ENCODE data around the gene SKI.

The SKI gene

DNA sequence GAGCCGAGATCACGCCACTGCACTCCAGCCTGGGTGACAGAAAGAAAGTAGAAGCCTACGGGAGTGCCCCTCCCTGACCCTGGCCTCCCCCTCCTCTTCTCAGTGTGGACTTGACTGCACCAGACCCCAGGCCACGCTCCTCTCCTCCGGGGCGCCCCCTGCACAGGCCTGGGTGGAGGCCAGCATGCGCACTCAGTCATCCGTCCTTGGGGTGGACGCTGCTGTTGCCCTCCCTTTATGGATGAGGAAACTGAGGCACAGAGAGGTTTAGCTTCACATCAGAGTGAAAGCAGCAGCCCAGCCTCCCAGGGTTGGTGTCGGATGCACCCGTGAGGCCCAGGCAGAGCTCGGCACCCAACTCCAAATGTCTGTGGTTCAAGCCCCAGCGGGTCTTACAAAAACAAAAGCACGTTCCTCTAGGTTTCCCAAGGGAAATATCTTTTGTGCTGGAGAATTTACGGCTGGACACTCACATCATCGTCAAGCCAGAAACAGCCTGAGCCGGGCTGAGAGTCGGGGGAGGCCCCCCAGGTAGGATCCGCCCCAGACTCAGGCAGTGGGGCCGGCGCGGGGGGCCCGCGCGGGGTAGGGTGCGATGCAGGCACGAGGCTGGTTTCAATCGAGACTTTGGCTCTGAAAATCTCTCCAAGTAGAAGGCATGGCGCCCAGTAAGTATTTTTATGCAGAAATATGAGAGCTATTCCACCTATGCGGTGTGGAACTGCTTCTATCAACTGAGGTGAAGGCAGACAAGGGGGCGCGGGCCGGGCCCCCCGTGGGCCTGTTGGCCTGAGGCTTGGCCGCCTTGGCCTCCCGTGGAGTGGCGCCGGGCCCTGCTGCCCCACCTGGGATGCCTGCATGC, 126.6 kb downstream of the SKI start:
- peaks cover 2% of the 10 kb centered on the region for H3K4me1 ChIP-seq (ENCODE audit: insufficient read depth, insufficient read length)
- H3K9ac ChIP-seq (ENCODE audit: insufficient read length, low read depth), result no peak overlapping the region
- H3K36me3 ChIP-seq (ENCODE audit: insufficient read depth, insufficient read length, low read length), result no peaks in the 10 kb centered on the region
- TF ChIP-seq YY1 (IDR thresholded peaks at IDR 0.05; ENCODE audit: insufficient read depth, insufficient read length) (no peak), SUZ12 (IDR thresholded peaks at IDR 0.05; ENCODE audit: extremely low read depth, insufficient read depth, insufficient read length) (no peak), ZNF274 (IDR thresholded peaks at IDR 0.05; ENCODE audit: low read depth, low read length) (no peak)
- H3K4me3 ChIP-seq (ENCODE audit: insufficient read length, low read depth), result no peak overlapping the region
- no peak for DNase-seq (ENCODE audit: low read depth, low spot score)
- no peaks in the 10 kb centered on the region for H3K27me3 ChIP-seq (ENCODE audit: insufficient read depth, insufficient read length)
- no peaks in the 10 kb centered on the region for H3K9me3 ChIP-seq (ENCODE audit: insufficient read depth, low read length)

GRCh38 chr1:2355373-2356261, 127.5 kb downstream of the SKI start:
- TF ChIP-seq YY1 (IDR thresholded peaks at IDR 0.05; ENCODE audit: insufficient read depth, insufficient read length) (no peak), ZNF274 (IDR thresholded peaks at IDR 0.05; ENCODE audit: low read depth, low read length) (no peak), SUZ12 (IDR thresholded peaks at IDR 0.05; ENCODE audit: extremely low read depth, insufficient read depth, insufficient read length) (no peak)

DNA sequence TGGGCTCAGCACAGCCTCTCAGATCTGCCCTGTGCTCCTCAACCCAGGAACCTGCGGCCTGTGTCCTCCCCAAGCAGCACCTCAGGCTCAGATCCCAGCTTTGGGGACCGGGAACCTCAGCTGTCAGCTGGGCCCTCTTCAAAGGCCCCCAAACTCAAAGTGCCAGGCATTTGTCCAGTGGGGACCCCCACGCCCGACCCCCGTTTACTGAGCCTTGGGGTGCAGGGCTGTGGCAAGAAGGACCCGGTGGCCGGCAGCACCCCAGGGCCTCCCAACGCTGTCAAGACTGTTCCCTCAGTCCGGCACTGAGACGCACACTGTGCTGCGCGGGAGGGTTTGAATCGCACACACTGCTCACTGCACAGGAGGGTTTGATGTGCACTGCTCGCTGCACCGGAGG, 128.3 kb downstream of the SKI start:
- Histone ChIP-seq H3K27me3 (ENCODE audit: insufficient read depth, insufficient read length) (no peaks in the 10 kb centered on the region), H3K4me1 (ENCODE audit: insufficient read depth, insufficient read length) (peaks cover 2% of the 10 kb centered on the region), H3K9me3 (ENCODE audit: insufficient read depth, low read length) (no peaks in the 10 kb centered on the region), H3K9ac (ENCODE audit: insufficient read length, low read depth) (no peak overlapping the region), H3K36me3 (ENCODE audit: insufficient read depth, insufficient read length, low read length) (no peaks in the 10 kb centered on the region), H3K4me3 (ENCODE audit: insufficient read length, low read depth) (no peak overlapping the region)
- no peak for DNase-seq (ENCODE audit: low read depth, low spot score)
- no peak for TF ChIP-seq SUZ12 (IDR thresholded peaks at IDR 0.05; ENCODE audit: extremely low read depth, insufficient read depth, insufficient read length)
- TF ChIP-seq ZNF274 (IDR thresholded peaks at IDR 0.05; ENCODE audit: low read depth, low read length), result no peak
- TF ChIP-seq YY1 (IDR thresholded peaks at IDR 0.05; ENCODE audit: insufficient read depth, insufficient read length), result no peak

More at GRCh38 chr1:2355373-2356261, 127.5 kb downstream of the SKI start:
- no peaks in the 10 kb centered on the region for H3K9me3 ChIP-seq (ENCODE audit: insufficient read depth, low read length)
- H3K9ac ChIP-seq (ENCODE audit: insufficient read length, low read depth), result peak overlapping the region; percentile 32
- no peaks in the 10 kb centered on the region for H3K27me3 ChIP-seq (ENCODE audit: insufficient read depth, insufficient read length)
- DNase-seq (ENCODE audit: low read depth, low spot score), result no peak
- H3K4me1 ChIP-seq (ENCODE audit: insufficient read depth, insufficient read length), result peaks cover 2% of the 10 kb centered on the region
- no peaks in the 10 kb centered on the region for H3K36me3 ChIP-seq (ENCODE audit: insufficient read depth, insufficient read length, low read length)
- H3K4me3 ChIP-seq (ENCODE audit: insufficient read length, low read depth), result no peak overlapping the region

- TF ChIP-seq ZNF274 (IDR thresholded peaks at IDR 0.05; ENCODE audit: low read depth, low read length), result no peak
- TF ChIP-seq YY1 (IDR thresholded peaks at IDR 0.05; ENCODE audit: insufficient read depth, insufficient read length), result no peak
- no peak for TF ChIP-seq SUZ12 (IDR thresholded peaks at IDR 0.05; ENCODE audit: extremely low read depth, insufficient read depth, insufficient read length)
- DNase-seq (ENCODE audit: low read depth, low spot score), result no peak
- no peaks in the 10 kb centered on the region for H3K36me3 ChIP-seq (ENCODE audit: insufficient read depth, insufficient read length, low read length)
- H3K27me3 ChIP-seq (ENCODE audit: insufficient read depth, insufficient read length), result no peaks in the 10 kb centered on the region
- no peak overlapping the region for H3K9ac ChIP-seq (ENCODE audit: insufficient read length, low read depth)
- no peak overlapping the region for H3K4me3 ChIP-seq (ENCODE audit: insufficient read length, low read depth)
- H3K9me3 ChIP-seq (ENCODE audit: insufficient read depth, low read length), result no peaks in the 10 kb centered on the region
- H3K4me1 ChIP-seq (ENCODE audit: insufficient read depth, insufficient read length), result peaks cover 2% of the 10 kb centered on the region
These were observed 129.1 kb downstream of the SKI start for GRCh38 chr1:2356911-2357845.

DNA sequence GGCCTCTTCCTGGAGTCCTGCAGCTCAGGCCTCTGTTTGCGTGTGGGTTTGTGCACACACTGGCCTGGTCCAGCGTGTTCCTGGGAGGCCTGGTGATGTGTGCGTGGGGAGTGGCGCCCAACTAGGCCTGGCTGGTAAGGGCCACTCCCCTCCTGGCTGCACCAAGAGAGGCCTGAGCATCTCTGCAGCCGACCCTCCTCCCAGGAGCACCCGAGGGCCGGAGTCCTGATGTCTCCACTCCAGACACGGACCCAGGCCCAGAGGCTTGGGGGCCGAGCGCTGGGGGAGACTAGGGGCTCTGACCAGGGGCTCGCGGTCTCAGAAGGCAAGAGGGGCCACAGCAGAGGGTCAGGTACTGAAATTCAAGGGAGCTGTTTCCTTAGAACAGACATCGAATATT, 130.0 kb downstream of the SKI start:
- TF ChIP-seq YY1 (IDR thresholded peaks at IDR 0.05; ENCODE audit: insufficient read depth, insufficient read length) (no peak), SUZ12 (IDR thresholded peaks at IDR 0.05; ENCODE audit: extremely low read depth, insufficient read depth, insufficient read length) (no peak), ZNF274 (IDR thresholded peaks at IDR 0.05; ENCODE audit: low read depth, low read length) (no peak)
- no peaks in the 10 kb centered on the region for H3K27me3 ChIP-seq (ENCODE audit: insufficient read depth, insufficient read length)
- peaks cover 2% of the 10 kb centered on the region for H3K4me1 ChIP-seq (ENCODE audit: insufficient read depth, insufficient read length)

More for the DNA sequence above, 130.0 kb downstream of the SKI start:
- Histone ChIP-seq H3K9ac (ENCODE audit: insufficient read length, low read depth) (no peak overlapping the region), H3K9me3 (ENCODE audit: insufficient read depth, low read length) (no peaks in the 10 kb centered on the region), H3K4me3 (ENCODE audit: insufficient read length, low read depth) (no peak overlapping the region), H3K36me3 (ENCODE audit: insufficient read depth, insufficient read length, low read length) (no peaks in the 10 kb centered on the region)
- no peak for DNase-seq (ENCODE audit: low read depth, low spot score)
